ENCODE data around the gene SYNDIG1L.

SYNDIG1L gene

DNA sequence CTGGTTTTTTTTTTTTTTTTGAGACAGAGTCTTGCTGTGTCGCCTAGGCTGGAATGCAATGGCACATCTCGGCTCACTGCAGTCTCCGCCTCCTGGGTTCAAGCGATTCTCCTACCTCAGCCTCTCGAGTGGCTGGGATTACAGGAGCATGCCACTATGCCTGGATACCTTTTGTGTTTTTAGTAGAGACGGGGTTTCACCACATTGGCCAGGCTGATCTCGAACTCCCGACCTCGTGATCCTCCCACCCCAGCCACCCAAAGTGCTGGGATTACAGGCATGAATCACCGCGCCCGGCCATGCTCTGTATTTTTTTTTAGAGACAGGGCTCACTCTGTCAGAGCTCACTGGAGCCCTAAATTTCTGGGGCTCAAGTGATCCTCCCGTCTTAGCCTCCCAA lies 45.2 kb downstream of the SYNDIG1L start:
- Histone ChIP-seq H3K9me3 (ENCODE audit: control insufficient read depth, low read depth, low read length) (no peaks in the 10 kb centered on the region), H3K36me3 (ENCODE audit: control insufficient read depth, low read depth, low read length) (no peaks in the 10 kb centered on the region), H3K4me1 (ENCODE audit: control insufficient read depth, low read depth, low read length) (no peaks in the 10 kb centered on the region), H3K9ac (ENCODE audit: low read length) (no peak overlapping the region), H3K4me3 (ENCODE audit: low read length) (no peak overlapping the region), H3K27me3 (ENCODE audit: control insufficient read depth, insufficient read depth, low read length) (no peaks in the 10 kb centered on the region), H3K27ac (ENCODE audit: low read length) (no peak overlapping the region)

GRCh38 chr14:74380172-74380571 lies 45.8 kb downstream of the SYNDIG1L start:
- Histone ChIP-seq H3K9ac (ENCODE audit: low read length) (no peak overlapping the region), H3K4me3 (ENCODE audit: low read length) (no peak overlapping the region), H3K27me3 (ENCODE audit: control insufficient read depth, insufficient read depth, low read length) (no peaks in the 10 kb centered on the region), H3K36me3 (ENCODE audit: control insufficient read depth, low read depth, low read length) (no peaks in the 10 kb centered on the region), H3K4me1 (ENCODE audit: control insufficient read depth, low read depth, low read length) (no peaks in the 10 kb centered on the region), H3K27ac (ENCODE audit: low read length) (no peak overlapping the region), H3K9me3 (ENCODE audit: control insufficient read depth, low read depth, low read length) (no peaks in the 10 kb centered on the region)

GRCh38 chr14:74377976-74378690 lies 47.9 kb downstream of the SYNDIG1L start:
- H3K27ac ChIP-seq (ENCODE audit: low read length): no peak overlapping the region
- H3K9ac ChIP-seq (ENCODE audit: low read length): no peak overlapping the region
- H3K36me3 ChIP-seq (ENCODE audit: control insufficient read depth, low read depth, low read length): no peaks in the 10 kb centered on the region
- H3K27me3 ChIP-seq (ENCODE audit: control insufficient read depth, insufficient read depth, low read length): no peaks in the 10 kb centered on the region
- H3K9me3 ChIP-seq (ENCODE audit: control insufficient read depth, low read depth, low read length): no peaks in the 10 kb centered on the region
- H3K4me3 ChIP-seq (ENCODE audit: low read length): no peak overlapping the region
- H3K4me1 ChIP-seq (ENCODE audit: control insufficient read depth, low read depth, low read length): no peaks in the 10 kb centered on the region

DNA sequence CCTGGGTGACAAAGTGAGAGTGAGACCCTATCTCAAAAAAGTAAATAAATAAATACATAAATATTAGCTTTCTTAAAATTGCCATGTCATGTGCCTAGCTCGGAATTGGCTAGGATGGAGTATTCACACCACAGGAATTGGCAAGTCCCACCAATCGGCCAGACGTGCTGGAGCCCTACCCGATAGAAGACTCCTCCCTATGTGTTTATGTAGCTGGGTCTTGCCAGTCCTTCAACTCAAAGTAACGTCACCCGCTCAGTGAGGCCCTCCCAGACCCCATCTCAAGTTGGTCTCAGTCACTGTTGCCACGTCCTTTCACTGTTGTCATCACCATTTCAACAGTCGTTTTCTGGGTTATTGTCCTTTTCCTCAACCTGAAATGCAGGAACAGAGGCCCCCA lies 57.6 kb downstream of the SYNDIG1L start:
- no peak overlapping the region for H3K27ac ChIP-seq (ENCODE audit: low read length)
- no peaks in the 10 kb centered on the region for H3K27me3 ChIP-seq (ENCODE audit: control insufficient read depth, insufficient read depth, low read length)
- no peaks in the 10 kb centered on the region for H3K36me3 ChIP-seq (ENCODE audit: control insufficient read depth, low read depth, low read length)
- no peak overlapping the region for H3K4me3 ChIP-seq (ENCODE audit: low read length)
- no peak overlapping the region for H3K9ac ChIP-seq (ENCODE audit: low read length)
- H3K9me3 ChIP-seq (ENCODE audit: control insufficient read depth, low read depth, low read length): no peaks in the 10 kb centered on the region
- no peaks in the 10 kb centered on the region for H3K4me1 ChIP-seq (ENCODE audit: control insufficient read depth, low read depth, low read length)

DNA sequence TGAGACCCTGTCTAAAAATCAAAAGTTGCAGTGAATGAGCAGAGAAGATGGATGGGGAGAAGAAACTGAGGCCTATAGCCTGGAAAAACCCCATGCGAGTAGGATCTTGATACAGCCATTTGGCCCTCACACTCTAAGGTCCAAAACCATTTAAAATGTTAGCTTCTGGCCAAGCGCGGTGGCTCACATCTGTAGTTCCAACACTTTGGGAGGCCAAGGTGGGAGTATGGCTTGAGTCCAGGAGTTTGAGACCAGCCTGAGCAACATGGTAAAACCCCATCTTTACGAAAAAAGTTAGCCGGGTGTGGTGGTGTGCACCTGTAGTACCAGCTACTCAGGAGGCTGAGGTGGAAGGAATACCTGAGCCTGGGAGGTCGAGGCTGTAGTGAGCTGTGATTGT lies 58.0 kb downstream of the SYNDIG1L start:
- Histone ChIP-seq H3K4me1 (ENCODE audit: control insufficient read depth, low read depth, low read length) (no peaks in the 10 kb centered on the region), H3K36me3 (ENCODE audit: control insufficient read depth, low read depth, low read length) (no peaks in the 10 kb centered on the region), H3K27ac (ENCODE audit: low read length) (no peak overlapping the region), H3K9ac (ENCODE audit: low read length) (no peak overlapping the region), H3K4me3 (ENCODE audit: low read length) (no peak overlapping the region), H3K27me3 (ENCODE audit: control insufficient read depth, insufficient read depth, low read length) (no peaks in the 10 kb centered on the region), H3K9me3 (ENCODE audit: control insufficient read depth, low read depth, low read length) (no peaks in the 10 kb centered on the region)

DNA sequence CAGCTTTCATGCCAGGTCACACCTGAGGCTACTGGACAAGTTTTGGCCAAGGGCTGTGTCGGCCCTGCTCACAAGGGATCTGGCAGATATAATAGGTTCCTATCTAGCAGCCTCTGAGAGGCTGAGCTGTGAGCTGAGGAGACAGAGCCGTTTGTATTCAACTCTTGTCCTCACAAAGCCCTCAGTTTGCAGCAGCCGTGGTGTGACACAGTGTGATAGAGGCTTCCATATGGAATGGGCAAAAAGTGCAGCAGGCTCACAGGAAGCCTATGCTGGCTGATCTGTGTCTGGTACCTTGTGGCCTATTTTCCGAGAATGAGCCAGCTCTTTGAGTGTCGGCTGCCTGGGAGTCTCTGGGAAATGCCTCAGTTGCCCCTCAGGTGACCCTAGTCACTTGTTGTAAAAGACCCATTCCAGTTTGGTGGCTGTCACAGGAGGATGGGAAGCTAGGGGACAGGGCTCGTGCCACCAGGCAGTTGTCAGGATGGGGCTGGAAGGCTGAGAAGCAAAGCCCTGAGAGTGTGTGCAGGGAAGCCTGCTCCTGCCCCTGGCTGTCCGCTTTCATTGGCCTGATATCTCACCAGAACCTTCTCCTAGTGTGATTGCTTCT lies 61.6 kb downstream of the SYNDIG1L start:
- peaks cover 6% of the 10 kb centered on the region for H3K4me1 ChIP-seq (ENCODE audit: control insufficient read depth, low read depth, low read length)
- no peak overlapping the region for H3K4me3 ChIP-seq (ENCODE audit: low read length)
- peaks cover 14% of the 10 kb centered on the region for H3K36me3 ChIP-seq (ENCODE audit: control insufficient read depth, low read depth, low read length)
- H3K27me3 ChIP-seq (ENCODE audit: control insufficient read depth, insufficient read depth, low read length): no peaks in the 10 kb centered on the region
- H3K9me3 ChIP-seq (ENCODE audit: control insufficient read depth, low read depth, low read length): no peaks in the 10 kb centered on the region
- H3K9ac ChIP-seq (ENCODE audit: low read length): no peak overlapping the region
- no peak overlapping the region for H3K27ac ChIP-seq (ENCODE audit: low read length)

DNA sequence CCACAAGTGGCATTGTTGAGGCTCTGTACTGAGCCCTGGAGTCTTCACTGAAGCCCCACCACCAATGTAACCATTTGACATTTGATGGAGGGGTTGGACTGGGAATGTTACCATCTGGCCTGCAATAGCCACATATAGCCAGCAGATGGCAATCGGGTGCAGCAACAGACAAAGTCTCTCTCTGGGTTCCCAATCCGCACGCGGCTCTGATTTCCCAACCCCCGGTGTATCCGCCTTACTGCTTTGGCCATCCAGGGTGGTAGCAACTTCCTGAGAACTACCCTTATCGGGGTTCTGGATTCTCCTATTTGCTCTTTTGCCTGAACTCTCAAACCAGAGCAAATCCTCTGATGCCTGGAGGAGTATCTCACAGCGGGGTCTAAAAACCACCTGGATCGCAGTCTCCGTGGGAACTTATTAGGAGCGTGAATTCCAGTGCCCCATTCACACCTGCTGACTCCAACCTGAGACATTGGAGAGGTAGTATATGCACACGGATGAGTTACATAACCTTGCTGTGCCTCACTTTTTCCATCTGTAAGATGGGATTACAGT lies 63.6 kb downstream of the SYNDIG1L start:
- H3K9me3 ChIP-seq (ENCODE audit: control insufficient read depth, low read depth, low read length): no peaks in the 10 kb centered on the region
- peaks cover 33% of the 10 kb centered on the region for H3K36me3 ChIP-seq (ENCODE audit: control insufficient read depth, low read depth, low read length)
- H3K4me1 ChIP-seq (ENCODE audit: control insufficient read depth, low read depth, low read length): peaks cover 6% of the 10 kb centered on the region
- H3K27me3 ChIP-seq (ENCODE audit: control insufficient read depth, insufficient read depth, low read length): no peaks in the 10 kb centered on the region
- no peak overlapping the region for H3K9ac ChIP-seq (ENCODE audit: low read length)
- no peak overlapping the region for H3K27ac ChIP-seq (ENCODE audit: low read length)
- H3K4me3 ChIP-seq (ENCODE audit: low read length): no peak overlapping the region

DNA sequence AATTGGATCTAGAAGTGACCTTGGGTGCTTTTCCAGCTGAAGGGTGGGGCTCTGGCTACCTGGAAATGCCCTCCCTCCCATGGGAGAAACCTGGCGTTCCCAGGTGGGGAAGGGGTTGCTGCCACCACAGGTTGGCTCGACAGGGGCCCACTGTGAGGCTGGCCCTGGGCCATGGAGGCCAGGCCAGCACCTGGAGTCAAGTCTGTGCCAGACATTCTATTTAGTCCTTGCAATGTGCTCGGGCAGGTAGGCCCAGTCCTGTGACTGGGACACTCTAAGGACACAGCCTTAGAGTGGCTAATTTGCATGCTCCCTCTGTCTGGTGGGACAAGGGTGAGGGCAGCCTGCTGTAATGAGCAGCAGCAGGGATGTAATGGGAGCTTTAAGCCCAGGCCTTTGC lies 65.8 kb downstream of the SYNDIG1L start:
- no peaks in the 10 kb centered on the region for H3K27me3 ChIP-seq (ENCODE audit: control insufficient read depth, insufficient read depth, low read length)
- H3K27ac ChIP-seq (ENCODE audit: low read length): no peak overlapping the region
- H3K36me3 ChIP-seq (ENCODE audit: control insufficient read depth, low read depth, low read length): peaks cover 46% of the 10 kb centered on the region
- no peaks in the 10 kb centered on the region for H3K9me3 ChIP-seq (ENCODE audit: control insufficient read depth, low read depth, low read length)
- peaks cover 6% of the 10 kb centered on the region for H3K4me1 ChIP-seq (ENCODE audit: control insufficient read depth, low read depth, low read length)
- no peak overlapping the region for H3K4me3 ChIP-seq (ENCODE audit: low read length)
- no peak overlapping the region for H3K9ac ChIP-seq (ENCODE audit: low read length)

GRCh38 chr14:74358176-74358829 lies 67.7 kb downstream of the SYNDIG1L start:
- Histone ChIP-seq H3K27ac (ENCODE audit: low read length) (no peak overlapping the region), H3K4me1 (ENCODE audit: control insufficient read depth, low read depth, low read length) (peaks cover 6% of the 10 kb centered on the region), H3K9me3 (ENCODE audit: control insufficient read depth, low read depth, low read length) (no peaks in the 10 kb centered on the region), H3K27me3 (ENCODE audit: control insufficient read depth, insufficient read depth, low read length) (no peaks in the 10 kb centered on the region), H3K36me3 (ENCODE audit: control insufficient read depth, low read depth, low read length) (peaks cover 46% of the 10 kb centered on the region), H3K4me3 (ENCODE audit: low read length) (no peak overlapping the region), H3K9ac (ENCODE audit: low read length) (no peak overlapping the region)

GRCh38 chr14:74357585-74357984 lies 68.4 kb downstream of the SYNDIG1L start:
- H3K36me3 ChIP-seq (ENCODE audit: control insufficient read depth, low read depth, low read length): peaks cover 44% of the 10 kb centered on the region
- H3K9me3 ChIP-seq (ENCODE audit: control insufficient read depth, low read depth, low read length): no peaks in the 10 kb centered on the region
- no peak overlapping the region for H3K27ac ChIP-seq (ENCODE audit: low read length)
- peaks cover 5% of the 10 kb centered on the region for H3K4me1 ChIP-seq (ENCODE audit: control insufficient read depth, low read depth, low read length)
- no peak overlapping the region for H3K4me3 ChIP-seq (ENCODE audit: low read length)
- H3K27me3 ChIP-seq (ENCODE audit: control insufficient read depth, insufficient read depth, low read length): no peaks in the 10 kb centered on the region
- H3K9ac ChIP-seq (ENCODE audit: low read length): no peak overlapping the region

GRCh38 chr14:74356892-74357575 lies 69.0 kb downstream of the SYNDIG1L start:
- H3K4me3 ChIP-seq (ENCODE audit: low read length): no peak overlapping the region
- no peak overlapping the region for H3K9ac ChIP-seq (ENCODE audit: low read length)
- peaks cover 42% of the 10 kb centered on the region for H3K36me3 ChIP-seq (ENCODE audit: control insufficient read depth, low read depth, low read length)
- H3K9me3 ChIP-seq (ENCODE audit: control insufficient read depth, low read depth, low read length): no peaks in the 10 kb centered on the region
- no peak overlapping the region for H3K27ac ChIP-seq (ENCODE audit: low read length)
- no peaks in the 10 kb centered on the region for H3K27me3 ChIP-seq (ENCODE audit: control insufficient read depth, insufficient read depth, low read length)
- peaks cover 3% of the 10 kb centered on the region for H3K4me1 ChIP-seq (ENCODE audit: control insufficient read depth, low read depth, low read length)

Data from iPS-18a (cell line).